BLaER1 (cell line): ENCODE results near the gene ACOT11.

Experiments
- H3K27ac ChIP-seq: shearing (Covaris generic); formaldehyde crosslinking; 2 replicates; pipeline ENCODE4 v1.8.1; 2022
- H3K27me3 ChIP-seq: shearing (Covaris generic); formaldehyde crosslinking; 2 replicates; pipeline ENCODE4 v1.8.1; 2022
- H3K36me3 ChIP-seq: shearing (Covaris generic); formaldehyde crosslinking; 2 replicates; pipeline ENCODE4 v1.8.1; 2022
- H3K4me1 ChIP-seq: shearing (Covaris generic); formaldehyde crosslinking; 2 replicates; pipeline ENCODE4 v1.8.1; 2022
- H3K4me2 ChIP-seq: shearing (Covaris generic); formaldehyde crosslinking; 2 replicates; pipeline ENCODE4 v1.8.1; 2022
- H3K4me3 ChIP-seq: shearing (Covaris generic); formaldehyde crosslinking; 2 replicates; pipeline ENCODE4 v1.8.1; 2022
- H3K9ac ChIP-seq: shearing (Covaris generic); formaldehyde crosslinking; 2 replicates; pipeline ENCODE4 v1.8.1; 2022
- H3K9me3 ChIP-seq: shearing (Covaris generic); formaldehyde crosslinking; 2 replicates; pipeline ENCODE4 v1.8.1; 2022
- H4K20me1 ChIP-seq: shearing (Covaris generic); formaldehyde crosslinking; 2 replicates; pipeline ENCODE4 v1.8.1; 2022
- Cebpa-rat ChIP-seq: shearing (Covaris generic); IDR thresholded peaks from 2 replicates; pipeline ENCODE4 v1.8.1; 2022

ACOT11 gene

DNA sequence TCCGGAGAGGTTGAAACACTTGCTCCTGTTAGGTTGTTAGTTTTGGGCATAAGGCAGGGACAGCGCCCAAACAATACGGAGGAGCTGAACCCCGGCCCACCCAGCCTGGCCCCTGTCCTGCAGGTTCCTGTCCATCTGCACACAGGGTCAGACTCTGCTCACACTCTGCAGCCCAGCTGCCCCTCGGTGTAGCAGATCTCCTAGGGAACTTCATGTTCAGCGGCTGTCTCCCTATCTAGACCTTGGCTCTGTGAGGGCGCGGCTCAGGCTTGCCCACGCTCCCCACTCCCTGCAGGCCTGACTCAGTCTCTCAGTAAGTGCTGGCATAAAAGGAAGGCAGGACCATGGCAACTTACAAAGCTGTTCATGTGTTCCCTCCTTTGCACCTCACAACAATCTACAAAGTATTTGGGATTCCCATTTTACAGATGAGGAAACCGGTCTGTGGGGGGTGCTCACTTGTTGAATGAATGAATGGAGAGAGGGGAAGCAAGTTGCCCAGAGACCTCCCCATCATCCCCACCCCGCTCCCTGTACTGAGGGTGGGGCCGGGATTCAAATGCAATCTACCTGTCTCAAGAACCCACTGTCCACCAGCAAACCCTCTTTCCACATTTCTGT lies 26.2 kb downstream of the ACOT11 start:
- no peak for TF ChIP-seq Cebpa-rat
- Histone ChIP-seq H3K27ac (no peak overlapping the region), H3K4me1 (peaks cover 24% of the 10 kb centered on the region), H3K4me2 (no peak overlapping the region), H3K9me3 (no peaks in the 10 kb centered on the region), H3K36me3 (no peaks in the 10 kb centered on the region), H3K27me3 (no peaks in the 10 kb centered on the region), H3K4me3 (no peak overlapping the region), H4K20me1 (no peaks in the 10 kb centered on the region), H3K9ac (no peak overlapping the region)

DNA sequence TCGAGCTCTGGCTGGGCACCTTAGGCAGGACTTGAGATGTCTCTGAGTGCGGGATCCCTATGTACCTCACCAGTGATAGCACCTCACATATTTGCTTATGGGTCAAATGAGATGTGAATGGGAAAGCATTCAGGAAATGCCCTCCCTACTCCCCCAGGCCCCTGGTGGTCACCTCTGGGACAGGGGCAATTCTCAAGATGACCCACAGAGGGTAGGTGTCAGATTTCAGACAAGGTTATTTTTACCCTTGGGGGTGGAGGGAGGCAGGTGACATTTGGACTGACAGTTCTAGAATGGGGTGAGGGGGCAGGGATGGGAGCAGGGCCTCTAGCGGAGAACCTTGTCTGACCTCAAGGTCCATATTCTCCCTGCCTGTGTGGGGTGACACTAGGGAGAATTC lies 27.1 kb downstream of the ACOT11 start:
- no peaks in the 10 kb centered on the region for H3K27me3 ChIP-seq
- no peaks in the 10 kb centered on the region for H4K20me1 ChIP-seq
- no peak overlapping the region for H3K4me2 ChIP-seq
- no peak for TF ChIP-seq Cebpa-rat
- H3K27ac ChIP-seq, result no peak overlapping the region
- H3K36me3 ChIP-seq, result no peaks in the 10 kb centered on the region
- H3K4me1 ChIP-seq, result peaks cover 24% of the 10 kb centered on the region
- no peaks in the 10 kb centered on the region for H3K9me3 ChIP-seq
- H3K4me3 ChIP-seq, result no peak overlapping the region
- no peak overlapping the region for H3K9ac ChIP-seq

DNA sequence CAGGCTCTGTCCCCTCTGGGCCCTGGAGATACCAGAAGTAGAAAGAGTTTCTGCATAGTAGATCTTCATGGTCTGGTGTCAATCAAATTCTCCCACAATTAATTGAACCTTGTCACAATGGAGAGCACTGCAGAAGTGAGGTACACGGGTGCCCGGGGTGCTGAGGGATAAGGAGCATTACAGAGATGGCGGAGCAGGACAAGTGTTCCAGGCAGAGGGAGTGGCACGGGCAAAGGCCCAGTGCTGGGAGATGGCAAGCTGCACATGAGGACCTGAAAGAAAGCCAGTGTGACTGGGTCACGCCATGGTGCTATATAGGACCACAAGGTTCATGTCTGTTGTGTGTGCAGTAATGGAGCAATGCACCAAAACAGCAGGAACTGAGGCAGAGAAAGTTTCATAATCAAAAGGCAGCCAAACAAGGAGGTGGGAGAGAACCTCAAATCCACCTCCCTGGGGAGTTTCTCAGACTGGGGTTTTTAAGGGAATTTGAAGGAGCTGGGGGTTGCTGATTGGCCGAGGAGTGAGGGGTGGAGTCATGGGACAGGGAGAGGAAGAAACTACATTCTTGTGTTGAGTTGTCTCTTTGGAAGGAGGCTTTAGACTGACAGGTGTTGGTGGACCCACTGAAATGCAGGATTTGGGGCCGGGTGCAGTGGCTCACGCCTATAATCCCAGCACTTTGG lies 27.7 kb downstream of the ACOT11 start:
- peaks cover 24% of the 10 kb centered on the region for H3K4me1 ChIP-seq
- no peak overlapping the region for H3K4me2 ChIP-seq
- no peaks in the 10 kb centered on the region for H3K36me3 ChIP-seq
- no peak for TF ChIP-seq Cebpa-rat
- H3K27ac ChIP-seq, result no peak overlapping the region
- H3K4me3 ChIP-seq, result no peak overlapping the region
- H3K27me3 ChIP-seq, result no peaks in the 10 kb centered on the region
- H4K20me1 ChIP-seq, result no peaks in the 10 kb centered on the region
- no peak overlapping the region for H3K9ac ChIP-seq
- no peaks in the 10 kb centered on the region for H3K9me3 ChIP-seq

DNA sequence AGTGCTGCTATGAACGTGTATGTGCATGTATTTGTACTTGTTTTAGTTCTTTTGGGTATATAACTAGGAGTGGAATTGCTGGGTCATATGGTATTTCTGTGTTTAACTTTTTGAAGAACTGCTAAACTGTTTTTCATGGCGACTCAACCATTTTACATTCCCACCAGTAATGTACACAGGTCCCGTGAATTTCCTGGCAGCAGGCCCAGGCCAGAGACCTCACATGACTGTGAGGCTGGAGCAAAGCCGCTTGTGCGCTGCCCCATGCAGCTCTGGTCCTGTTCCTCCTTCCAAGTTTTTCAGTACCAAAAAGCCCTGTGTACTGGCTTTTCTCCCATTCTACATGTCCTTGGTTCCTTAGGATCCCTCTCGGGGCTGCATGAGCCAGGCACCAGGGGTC lies 29.6 kb downstream of the ACOT11 start:
- Histone ChIP-seq H3K27ac (no peak overlapping the region), H3K9me3 (no peaks in the 10 kb centered on the region), H4K20me1 (no peaks in the 10 kb centered on the region), H3K4me3 (no peak overlapping the region), H3K27me3 (no peaks in the 10 kb centered on the region), H3K36me3 (no peaks in the 10 kb centered on the region), H3K4me1 (peaks cover 9% of the 10 kb centered on the region), H3K4me2 (no peak overlapping the region), H3K9ac (no peak overlapping the region)
- no peak for TF ChIP-seq Cebpa-rat

DNA sequence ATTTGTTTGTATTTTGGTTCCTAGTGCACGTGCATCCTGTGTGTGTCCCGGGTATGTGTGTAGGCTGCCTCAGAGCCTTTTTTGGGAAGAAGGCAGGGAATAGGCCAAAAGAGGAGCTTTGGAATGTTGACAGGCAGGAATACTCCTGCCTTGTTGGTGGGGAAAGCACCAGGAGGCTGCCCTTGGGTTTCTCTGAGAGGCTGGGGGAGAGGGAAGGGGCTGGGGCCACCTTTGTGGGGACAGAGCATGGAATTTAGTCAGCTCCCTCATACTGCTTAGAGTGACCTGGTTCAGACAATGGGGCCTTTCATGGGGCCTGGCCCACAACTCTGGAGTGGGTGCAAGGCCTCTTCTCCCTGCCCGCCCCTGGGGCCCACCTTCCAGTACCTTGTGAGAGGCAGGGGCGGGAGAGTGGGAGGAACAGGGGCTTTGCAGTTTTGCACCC lies 31.3 kb downstream of the ACOT11 start:
- Histone ChIP-seq H3K36me3 (no peaks in the 10 kb centered on the region), H3K4me1 (peaks cover 5% of the 10 kb centered on the region; the same call in 1 of the 2 replicates), H3K4me3 (no peak overlapping the region), H4K20me1 (no peaks in the 10 kb centered on the region), H3K9ac (no peak overlapping the region), H3K27ac (no peak overlapping the region), H3K9me3 (no peaks in the 10 kb centered on the region), H3K27me3 (no peaks in the 10 kb centered on the region), H3K4me2 (no peak overlapping the region)
- TF ChIP-seq Cebpa-rat, result no peak

DNA sequence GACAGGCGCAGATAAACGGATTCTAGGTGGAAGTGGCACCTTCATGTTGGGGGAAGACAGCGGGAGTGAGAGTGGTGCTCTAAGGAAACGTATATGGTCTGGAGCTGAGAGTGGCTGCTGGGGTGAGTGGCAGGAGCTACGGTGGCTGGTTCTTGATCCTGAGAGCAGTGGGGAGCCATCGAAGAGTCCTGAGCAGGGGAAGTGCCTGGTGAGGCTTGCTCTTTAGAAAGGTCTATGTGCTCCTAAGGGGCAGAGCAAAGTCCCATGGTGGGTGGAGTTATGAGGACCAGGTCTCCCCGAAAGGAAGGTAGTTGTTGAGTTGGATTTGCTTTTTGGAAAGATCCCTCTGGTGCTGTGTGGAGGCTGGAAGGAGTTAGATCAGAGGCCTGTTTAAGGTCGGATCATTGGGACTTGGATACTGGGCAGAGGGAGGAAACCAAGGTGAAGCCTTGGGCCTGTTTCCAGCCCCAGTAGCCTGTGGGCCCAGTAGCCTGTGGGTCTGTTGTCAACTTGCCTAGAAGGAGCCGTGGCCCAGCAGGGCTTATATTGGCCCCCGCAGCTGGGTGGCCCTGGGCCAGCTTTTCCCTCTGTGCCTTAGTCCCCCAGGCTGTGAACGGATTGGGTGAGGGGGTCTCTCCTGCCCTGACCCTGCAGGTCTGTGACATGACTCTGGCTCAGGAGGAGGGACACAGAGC lies 33.0 kb downstream of the ACOT11 start:
- Histone ChIP-seq H3K4me3 (no peak overlapping the region), H3K27ac (no peak overlapping the region), H3K4me1 (no peaks in the 10 kb centered on the region), H3K4me2 (no peak overlapping the region), H3K27me3 (no peaks in the 10 kb centered on the region), H4K20me1 (no peaks in the 10 kb centered on the region), H3K9ac (no peak overlapping the region), H3K9me3 (no peaks in the 10 kb centered on the region), H3K36me3 (no peaks in the 10 kb centered on the region)
- TF ChIP-seq Cebpa-rat, result no peak

DNA sequence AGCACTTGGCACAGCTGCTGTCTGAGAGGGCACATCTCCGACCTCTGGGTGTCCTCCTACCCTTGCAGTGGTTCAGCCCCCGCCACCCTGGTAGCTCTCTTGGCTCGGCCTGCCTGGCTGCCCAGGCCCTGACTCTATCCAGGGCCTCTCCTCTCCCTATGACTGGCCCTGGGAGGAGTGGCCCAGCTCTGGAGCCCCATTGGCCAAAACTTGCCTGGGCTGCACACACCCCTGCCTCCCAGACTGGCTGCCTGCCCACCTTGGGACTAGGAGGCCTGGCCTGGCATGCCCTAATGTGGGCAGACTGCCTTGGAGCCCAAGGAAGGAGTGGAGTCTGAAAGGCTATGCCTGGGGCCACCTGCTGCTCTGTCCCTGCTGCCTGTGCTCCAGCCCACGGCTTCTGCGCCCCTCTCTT lies 33.6 kb downstream of the ACOT11 start:
- H3K9me3 ChIP-seq, result no peaks in the 10 kb centered on the region
- H3K27me3 ChIP-seq, result no peaks in the 10 kb centered on the region
- no peaks in the 10 kb centered on the region for H4K20me1 ChIP-seq
- TF ChIP-seq Cebpa-rat, result no peak
- no peak overlapping the region for H3K4me3 ChIP-seq
- H3K27ac ChIP-seq, result no peak overlapping the region
- H3K4me1 ChIP-seq, result no peaks in the 10 kb centered on the region
- H3K36me3 ChIP-seq, result no peaks in the 10 kb centered on the region
- no peak overlapping the region for H3K4me2 ChIP-seq
- H3K9ac ChIP-seq, result no peak overlapping the region

DNA sequence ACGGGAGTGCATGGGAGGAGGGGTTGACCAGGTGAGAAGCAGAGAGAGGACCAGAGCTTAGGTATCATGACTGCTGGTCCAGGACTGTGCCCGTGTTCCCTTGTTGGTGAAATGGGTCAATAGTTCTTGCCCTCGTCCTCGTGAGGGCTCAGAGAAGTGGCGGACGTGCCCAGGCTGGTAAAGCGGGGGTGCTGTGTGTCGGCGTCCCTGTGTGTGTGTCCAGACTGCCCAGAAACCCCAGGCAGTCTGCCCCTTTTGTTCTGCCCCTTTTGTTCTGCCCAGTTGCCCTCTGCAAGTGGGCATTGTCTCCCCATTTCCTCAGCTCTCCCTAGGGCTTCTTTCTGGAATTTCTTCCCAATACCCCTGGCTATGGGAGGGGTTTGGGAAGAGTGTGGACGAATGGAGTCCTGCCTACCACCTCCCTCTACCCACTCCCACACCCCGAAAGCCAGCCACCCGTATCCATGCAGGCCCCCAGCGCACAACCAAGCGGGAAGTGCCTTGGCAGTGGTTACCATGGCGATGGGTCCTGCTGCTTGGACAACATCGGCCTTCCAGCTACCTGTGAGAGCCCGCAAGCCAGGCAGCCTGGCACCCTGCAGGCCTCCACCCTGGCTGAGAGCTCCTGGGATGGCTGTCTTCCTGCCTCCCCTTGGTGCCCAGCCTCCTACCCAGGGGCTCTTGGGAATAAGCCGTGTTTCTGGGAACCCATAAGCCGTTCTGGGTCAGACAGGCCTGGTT lies 34.7 kb downstream of the ACOT11 start:
- Histone ChIP-seq H3K27ac (no peak overlapping the region), H3K36me3 (no peaks in the 10 kb centered on the region), H3K9me3 (no peaks in the 10 kb centered on the region), H3K4me1 (no peaks in the 10 kb centered on the region), H4K20me1 (no peaks in the 10 kb centered on the region), H3K4me2 (no peak overlapping the region), H3K27me3 (no peaks in the 10 kb centered on the region), H3K4me3 (no peak overlapping the region), H3K9ac (no peak overlapping the region)
- no peak for TF ChIP-seq Cebpa-rat

DNA sequence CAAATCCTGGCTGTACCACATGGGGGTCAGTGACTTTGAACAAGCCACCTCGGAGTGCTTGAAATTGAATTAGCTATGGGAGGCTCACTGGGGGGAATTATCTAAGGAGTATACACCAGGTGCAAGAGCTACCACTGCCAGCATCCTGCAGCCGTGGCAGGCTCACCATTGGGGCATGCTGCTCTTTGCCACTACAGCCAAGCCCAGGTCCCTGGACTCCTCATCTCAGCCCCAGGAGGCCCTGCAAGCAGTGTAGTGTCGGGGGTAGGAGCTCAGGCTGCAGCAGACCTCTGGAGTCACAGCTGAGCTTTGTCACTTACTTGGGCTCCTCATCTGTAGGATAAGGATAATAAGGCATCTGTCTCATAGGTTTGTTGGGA lies 35.3 kb downstream of the ACOT11 start:
- TF ChIP-seq Cebpa-rat, result no peak

DNA sequence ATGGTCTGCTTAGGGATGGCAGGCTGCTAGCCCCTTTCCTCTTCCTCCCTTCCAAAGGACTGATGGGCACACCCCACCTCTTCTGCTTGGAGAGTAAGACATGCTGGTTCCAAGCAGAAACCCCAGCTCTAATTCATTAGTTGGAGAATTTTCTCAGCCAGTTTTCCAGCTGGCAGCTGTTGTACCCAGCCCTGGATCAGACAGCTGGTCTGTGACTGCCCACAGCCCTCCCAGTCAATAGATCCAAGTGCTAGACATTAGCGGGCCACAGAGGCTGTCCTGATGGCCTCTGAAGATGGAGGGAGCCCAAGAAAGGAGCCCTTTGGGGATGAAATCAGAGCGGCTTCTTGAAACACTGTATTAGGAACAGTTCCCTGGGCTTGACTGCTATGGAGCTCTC lies 35.8 kb downstream of the ACOT11 start:
- TF ChIP-seq Cebpa-rat, result no peak
- Histone ChIP-seq H4K20me1 (no peaks in the 10 kb centered on the region), H3K36me3 (no peaks in the 10 kb centered on the region), H3K4me3 (no peak overlapping the region), H3K4me2 (no peak overlapping the region), H3K9me3 (no peaks in the 10 kb centered on the region), H3K4me1 (peaks cover 7% of the 10 kb centered on the region), H3K9ac (no peak overlapping the region), H3K27ac (no peak overlapping the region), H3K27me3 (no peaks in the 10 kb centered on the region)

More for the DNA sequence above, 35.3 kb downstream of the ACOT11 start:
- no peak overlapping the region for H3K9ac ChIP-seq
- H3K4me3 ChIP-seq, result no peak overlapping the region
- H3K9me3 ChIP-seq, result no peaks in the 10 kb centered on the region
- H3K36me3 ChIP-seq, result no peaks in the 10 kb centered on the region
- peaks cover 3% of the 10 kb centered on the region for H3K4me1 ChIP-seq
- H3K4me2 ChIP-seq, result no peak overlapping the region
- H4K20me1 ChIP-seq, result no peaks in the 10 kb centered on the region
- H3K27me3 ChIP-seq, result no peaks in the 10 kb centered on the region
- H3K27ac ChIP-seq, result no peak overlapping the region
